Tibial nerve (tissue), 4 donors: ENCODE data around the gene PIAS2.

Experiments
- EP300 ChIP-seq, 2 donors: sonication (generic); formaldehyde crosslinking; IDR thresholded peaks; one replicate each; pipeline ENCODE4 v1.6.1; 2017; ENCODE audit warnings: antibody characterized with exemption in 2 of 2, mild to moderate bottlenecking in 1 of 2
- POLR2A ChIP-seq, 2 donors: fragments of 450-650 bp; IDR thresholded peaks; one replicate each; pipeline ENCODE4 v1.6.1; 2017; ENCODE audit warnings: antibody characterized with exemption in 2 of 2, mild to moderate bottlenecking in 2 of 2, moderate library complexity in 2 of 2
- TF ChIP-seq, protein P1 (sequence below), 5 experiments: fragments of 200-600 bp in 3 of 5; fragments of 450-650 bp in 2 of 5; sonication (generic) in 3 of 5; IDR thresholded peaks; one replicate each; pipeline ENCODE4 v1.5.1; 2016 to 2019; ENCODE audit warnings: antibody characterized with exemption in 5 of 5, mild to moderate bottlenecking in 3 of 5, moderate library complexity in 2 of 5

DNA sequence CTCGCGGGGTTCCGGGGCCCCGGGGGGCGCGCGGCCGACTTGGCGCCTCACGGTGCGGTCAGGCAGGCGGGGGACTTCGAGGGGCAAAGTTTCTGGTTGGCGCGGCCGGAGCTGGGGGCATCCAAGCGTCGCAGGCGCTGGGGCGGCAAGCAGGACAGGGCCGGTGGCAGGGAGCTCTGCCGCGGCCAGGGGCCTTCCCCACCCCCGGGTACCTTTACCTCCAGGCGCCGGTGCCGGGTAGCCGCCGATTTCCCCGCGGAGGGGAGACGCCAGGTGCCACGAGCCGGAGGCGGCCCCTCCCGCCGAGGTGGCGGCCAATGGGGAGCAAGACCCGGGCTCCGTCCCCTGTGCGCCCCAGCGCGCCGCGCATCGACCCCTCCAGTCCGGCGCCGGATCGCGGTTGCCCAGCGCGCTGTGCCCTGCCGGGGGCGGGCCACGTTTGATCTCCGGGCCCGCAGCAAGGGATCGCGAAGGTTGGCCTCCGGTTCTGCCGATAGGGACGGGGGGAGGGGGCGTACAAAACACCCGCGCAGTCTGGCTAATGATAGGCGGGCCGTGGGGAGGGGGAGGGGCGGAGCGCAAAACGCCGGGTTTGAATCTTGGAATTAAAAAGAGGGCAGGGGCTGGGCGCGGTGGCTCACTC lies 160.6 kb downstream of the PIAS2 start, which contains the start of gene ST8SIA5:
- TF ChIP-seq, protein P1, sequence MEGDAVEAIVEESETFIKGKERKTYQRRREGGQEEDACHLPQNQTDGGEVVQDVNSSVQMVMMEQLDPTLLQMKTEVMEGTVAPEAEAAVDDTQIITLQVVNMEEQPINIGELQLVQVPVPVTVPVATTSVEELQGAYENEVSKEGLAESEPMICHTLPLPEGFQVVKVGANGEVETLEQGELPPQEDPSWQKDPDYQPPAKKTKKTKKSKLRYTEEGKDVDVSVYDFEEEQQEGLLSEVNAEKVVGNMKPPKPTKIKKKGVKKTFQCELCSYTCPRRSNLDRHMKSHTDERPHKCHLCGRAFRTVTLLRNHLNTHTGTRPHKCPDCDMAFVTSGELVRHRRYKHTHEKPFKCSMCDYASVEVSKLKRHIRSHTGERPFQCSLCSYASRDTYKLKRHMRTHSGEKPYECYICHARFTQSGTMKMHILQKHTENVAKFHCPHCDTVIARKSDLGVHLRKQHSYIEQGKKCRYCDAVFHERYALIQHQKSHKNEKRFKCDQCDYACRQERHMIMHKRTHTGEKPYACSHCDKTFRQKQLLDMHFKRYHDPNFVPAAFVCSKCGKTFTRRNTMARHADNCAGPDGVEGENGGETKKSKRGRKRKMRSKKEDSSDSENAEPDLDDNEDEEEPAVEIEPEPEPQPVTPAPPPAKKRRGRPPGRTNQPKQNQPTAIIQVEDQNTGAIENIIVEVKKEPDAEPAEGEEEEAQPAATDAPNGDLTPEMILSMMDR (IDR thresholded peaks at IDR 0.05) = no peak
- no peak for TF ChIP-seq POLR2A (IDR thresholded peaks at IDR 0.05)
- TF ChIP-seq EP300 (IDR thresholded peaks at IDR 0.05) = no peak
